Keratinocyte (primary cell): ENCODE results near the gene FBRS. TPM values are rescaled to one million over a fixed set of nuclear protein-coding genes. Genes with fewer than 3 reads are reported as not detected.

Source experiments
- DNase-seq: peaks from one replicate; pipeline ENCODE4 v3.0.0-alpha.2; 2011; ENCODE audit warnings: low read depth, missing footprints, low spot score
- FAIRE-seq: peaks from 2 replicates; lab custom pipeline; 2011; peaks lifted over from hg19 to GRCh38; lab: Jason Lieb, UNC
- H2AFZ ChIP-seq: 2 replicates; pipeline ENCODE4 v1.6.0; 2012; ENCODE audit warnings: low read length, control low read depth, inconsistent platforms; ENCODE audit not compliant: control insufficient read depth
- H3K27ac ChIP-seq: 2 replicates; pipeline ENCODE4 v1.5.1; 2011; ENCODE audit warnings: low read length; ENCODE audit not compliant: control insufficient read depth, insufficient read depth
- H3K27me3 ChIP-seq: 3 replicates; pipeline ENCODE4 v1.6.0; 2011; ENCODE audit warnings: low read length; ENCODE audit not compliant: control insufficient read depth, insufficient read depth; ENCODE audit errors: extremely low read depth
- H3K36me3 ChIP-seq, 2 experiments: 2 replicates in 1 of 2; 3 replicates in 1 of 2; pipeline ENCODE4 v1.5.1; 2011; ENCODE audit warnings: low read length in 2 of 2, mild to moderate bottlenecking in 1 of 2; ENCODE audit not compliant: control insufficient read depth in 2 of 2, insufficient read depth in 2 of 2; ENCODE audit errors: extremely low read depth in 1 of 2
- H3K4me1 ChIP-seq: 3 replicates; pipeline ENCODE4 v1.5.1; 2011; ENCODE audit warnings: low read length; ENCODE audit not compliant: control insufficient read depth, insufficient read depth; ENCODE audit errors: extremely low read depth
- H3K4me2 ChIP-seq: 3 replicates; pipeline ENCODE4 v1.6.0; 2011; ENCODE audit warnings: low read depth, low read length; ENCODE audit not compliant: control insufficient read depth, insufficient read depth; ENCODE audit errors: extremely low read depth
- H3K4me3 ChIP-seq, 3 experiments: fragments of 200-600 bp in 1 of 3; sonication (generic) in 1 of 3; 2 replicates in 2 of 3; 3 replicates in 1 of 3; pipeline ENCODE4 v1.5.1; 2011 to 2016; ENCODE audit warnings: low read length in 3 of 3, mild to moderate bottlenecking in 3 of 3, control low read depth in 2 of 3, inconsistent platforms in 1 of 3, low read depth in 1 of 3, mixed read lengths in 1 of 3, mixed run types in 1 of 3, moderate library complexity in 1 of 3; ENCODE audit not compliant: control insufficient read depth in 2 of 3, insufficient read depth in 2 of 3; ENCODE audit errors: extremely low read depth in 1 of 3
- H3K79me2 ChIP-seq: 2 replicates; pipeline ENCODE4 v1.6.0; 2012; ENCODE audit warnings: low read length; ENCODE audit not compliant: control insufficient read depth, insufficient read depth
- H3K9ac ChIP-seq: 3 replicates; pipeline ENCODE4 v1.6.0; 2011; ENCODE audit warnings: low read length; ENCODE audit not compliant: control insufficient read depth, insufficient read depth; ENCODE audit errors: extremely low read depth
- H3K9me1 ChIP-seq: 3 replicates; pipeline ENCODE4 v1.6.0; 2011; ENCODE audit warnings: low read length; ENCODE audit not compliant: control insufficient read depth, insufficient read depth; ENCODE audit errors: extremely low read depth
- H3K9me3 ChIP-seq: 2 replicates; pipeline ENCODE4 v1.5.1; 2012; ENCODE audit warnings: low read depth, low read length; ENCODE audit not compliant: control insufficient read depth
- H4K20me1 ChIP-seq: 3 replicates; pipeline ENCODE4 v1.6.0; 2011; ENCODE audit warnings: low read length; ENCODE audit not compliant: control insufficient read depth, insufficient read depth; ENCODE audit errors: extremely low read depth
- CTCF ChIP-seq, 3 experiments: IDR thresholded peaks in 1 of 3; conservative IDR thresholded peaks in 1 of 3; optimal IDR thresholded peaks in 1 of 3; 2 replicates in 2 of 3; 3 replicates in 1 of 3; pipeline versions ENCODE3 to v1.5.1; 2011; ENCODE audit warnings: low read length in 3 of 3, mild to moderate bottlenecking in 3 of 3, moderate library complexity in 2 of 3, control low read depth in 1 of 3, inconsistent platforms in 1 of 3; ENCODE audit not compliant: insufficient read depth in 2 of 3; ENCODE audit errors: extremely low read depth in 1 of 3
- EZH2 ChIP-seq: IDR thresholded peaks from one replicate; pipeline ENCODE4 v1.6.1; 2012; ENCODE audit warnings: inconsistent platforms, mild to moderate bottlenecking, low read length, moderate library complexity
- dilution Hi-C: fragments of 300-500 bp; cut with MboI; formaldehyde crosslinking; loops from one replicate; pipeline ENCODE4 v1.7.0; 2020; ENCODE audit warnings: low sequenced_read_pairs; ENCODE audit not compliant: extremely low pct_ligation_motif_present
- polyA plus RNA-seq, 5 experiments: library from polyadenylated mRNA; depleted of rRNA in 3 of 5; stranded (reverse) in 3 of 5; stranded (forward) in 1 of 5; unstranded in 1 of 5; fragments of >200 nt; gene quantifications; 1 replicate in 1 of 5; 2 replicates in 3 of 5; 3 replicates in 1 of 5; pipeline versions ENCODE4 v1.2.1 to v1.2.3, GENCODE V29; 2011 to 2012; ENCODE audit warnings: missing spikeins in 2 of 5, low read depth in 1 of 5, low replicate concordance in 1 of 5

Gene FBRS
- polyA plus RNA-seq, 1 donor (not counting 4 experiments of a cell fraction or from before 2014, with no cell fraction given): 5.1 TPM

- TF ChIP-seq EZH2 (no peak), CTCF (optimal IDR thresholded peaks at IDR 0.05 in 1 of 3, IDR thresholded peaks at IDR 0.05 in 1 of 3, conservative IDR thresholded peaks at IDR 0.05 in 1 of 3; ENCODE audit: extremely low read depth in 1 of 3, insufficient read depth in 2 of 3, low read length in 3 of 3) (no peak)
- FAIRE-seq (no peak), DNase-seq (no peak)
- no peaks in the 10 kb centered on the region for H3K9me3 ChIP-seq
- no peak overlapping the region for H2AFZ ChIP-seq
- peaks cover 32% of the 10 kb centered on the region for H3K79me2 ChIP-seq
- no peaks in the 10 kb centered on the region for H4K20me1 ChIP-seq
- H3K36me3 ChIP-seq: peaks cover 37% of the 10 kb centered on the region in 2 experiments
- H3K9ac ChIP-seq: no peak overlapping the region
- no peaks in the 10 kb centered on the region for H3K9me1 ChIP-seq
- H3K27ac ChIP-seq: no peak overlapping the region
- dilution Hi-C loops: no loop called here
- H3K27me3 ChIP-seq: no peaks in the 10 kb centered on the region
- H3K4me1 ChIP-seq: peaks cover 30% of the 10 kb centered on the region
- no peak overlapping the region for H3K4me2 ChIP-seq
- no peak overlapping the region for H3K4me3 ChIP-seq
These were observed 1.8 kb upstream of the FBRS start for GRCh38 chr16:30656388-30656787.

- no peaks in the 10 kb centered on the region for H3K9me3 ChIP-seq
- no peaks in the 10 kb centered on the region for H4K20me1 ChIP-seq
- H3K4me2 ChIP-seq: peak overlapping the region; percentile 96
- peaks cover 27% of the 10 kb centered on the region for H3K4me1 ChIP-seq
- no peak for TF ChIP-seq CTCF (optimal IDR thresholded peaks at IDR 0.05 in 1 of 3, IDR thresholded peaks at IDR 0.05 in 1 of 3, conservative IDR thresholded peaks at IDR 0.05 in 1 of 3; ENCODE audit: extremely low read depth in 1 of 3, insufficient read depth in 2 of 3, low read length in 3 of 3)
- TF ChIP-seq EZH2: no peak
- peak overlapping the region; percentile 73 for H2AFZ ChIP-seq
- no peaks in the 10 kb centered on the region for H3K9me1 ChIP-seq
- dilution Hi-C loops: no loop called here
- peaks cover 40 to 44% of the 10 kb centered on the region in 2 experiments for H3K36me3 ChIP-seq
- H3K9ac ChIP-seq: peak overlapping the region; percentile 74
- H3K4me3 ChIP-seq: peak overlapping the region; percentile 17 to 80 (median 70)
- no peak for FAIRE-seq
- peaks cover 33% of the 10 kb centered on the region for H3K79me2 ChIP-seq
- DNase-seq: no peak
- no peaks in the 10 kb centered on the region for H3K27me3 ChIP-seq
- peak overlapping the region; percentile 75 for H3K27ac ChIP-seq
These were observed 1.0 kb upstream of the FBRS start for GRCh38 chr16:30656974-30657865.
